BJ (cell line): Measurements from ENCODE around the gene GPR158. TPM values are rescaled to one million over a fixed set of nuclear protein-coding genes. Genes with fewer than 3 reads are reported as not detected.

Experiments used
- CTCF ChIA-PET: fragments of 350-600 bp; formaldehyde crosslinking; extraction: SDS; loops from one replicate; lab custom pipeline; 2021; ENCODE audit warnings: antibody characterized with exemption, inconsistent platforms; lab: Yijun Ruan, JAX
- POLR2A ChIA-PET: fragments of 300-600 bp; sonication (Branson Sonifier 250); formaldehyde crosslinking; extraction: SDS; loops from one replicate; lab custom pipeline; 2021; ENCODE audit warnings: antibody characterized with exemption; lab: Charles Lee
- DNase-seq: peaks from one replicate; pipeline ENCODE4 v3.0.0-alpha.2; 2011; ENCODE audit warnings: low read depth
- H3K27me3 ChIP-seq: 2 replicates; pipeline ENCODE4 v1.6.0; 2011; ENCODE audit warnings: low read length; ENCODE audit not compliant: control insufficient read depth, insufficient read depth
- H3K36me3 ChIP-seq: 2 replicates; pipeline ENCODE4 v1.5.1; 2011; ENCODE audit warnings: low read length; ENCODE audit not compliant: control insufficient read depth, insufficient read depth
- H3K4me3 ChIP-seq: 2 replicates; pipeline ENCODE4 v1.5.1; 2011; ENCODE audit warnings: low read depth, mild to moderate bottlenecking, control low read depth, low read length
- CTCF ChIP-seq: IDR thresholded peaks from 2 replicates; pipeline ENCODE4 v1.5.1; 2011; ENCODE audit warnings: low read depth, mild to moderate bottlenecking, control low read depth, inconsistent platforms, low read length, moderate library complexity; ENCODE audit not compliant: insufficient read depth
- polyA plus RNA-seq: library from polyadenylated mRNA; depleted of rRNA; stranded (reverse); fragments of >200 nt; gene quantifications from 2 replicates; pipeline ENCODE4 v1.2.3, GENCODE V29; 2011

Gene GPR158
- polyA plus RNA-seq, 1 experiment: 0.01 TPM

GRCh38 chr10:25425776-25426175, 251.0 kb downstream of the GPR158 start:
- CTCF ChIA-PET: no interaction called here
- Histone ChIP-seq H3K27me3 (no peaks in the 10 kb centered on the region), H3K36me3 (no peaks in the 10 kb centered on the region), H3K4me3 (no peak overlapping the region)
- no peak for DNase-seq
- POLR2A ChIA-PET: no interaction called here
- TF ChIP-seq CTCF: no peak

- no peak for TF ChIP-seq CTCF
- ChIA-PET POLR2A (no interaction called here), CTCF (no interaction called here)
- DNase-seq: no peak
- no peak overlapping the region for H3K4me3 ChIP-seq
- no peaks in the 10 kb centered on the region for H3K27me3 ChIP-seq
- H3K36me3 ChIP-seq: no peaks in the 10 kb centered on the region
Observed at GRCh38 chr10:25436431-25436830, 261.6 kb downstream of the GPR158 start.

- H3K36me3 ChIP-seq: no peaks in the 10 kb centered on the region
- no peaks in the 10 kb centered on the region for H3K27me3 ChIP-seq
- no peak for TF ChIP-seq CTCF
- DNase-seq: no peak
- POLR2A ChIA-PET: no interaction called here
- CTCF ChIA-PET: interaction anchor here (0.6 kb wide), 1 partner anchor 1025 kb away, joined by 3 read pairs; no protein-coding TSS in a partner anchor
- H3K4me3 ChIP-seq: no peak overlapping the region
Observed at GRCh38 chr10:25441270-25441669, 266.5 kb downstream of the GPR158 start.

GRCh38 chr10:25444266-25444665, 269.5 kb downstream of the GPR158 start:
- POLR2A ChIA-PET: no interaction called here
- no peak for DNase-seq
- TF ChIP-seq CTCF: no peak
- no peaks in the 10 kb centered on the region for H3K36me3 ChIP-seq
- H3K27me3 ChIP-seq: no peaks in the 10 kb centered on the region
- CTCF ChIA-PET: no interaction called here
- no peak overlapping the region for H3K4me3 ChIP-seq

GRCh38 chr10:25451401-25451800, 276.6 kb downstream of the GPR158 start:
- ChIA-PET CTCF (interaction anchor here (0.6 kb wide), 1 partner anchor 162 kb away, joined by 5 read pairs; no protein-coding TSS in a partner anchor), POLR2A (no interaction called here)
- Histone ChIP-seq H3K36me3 (no peaks in the 10 kb centered on the region), H3K27me3 (no peaks in the 10 kb centered on the region), H3K4me3 (no peak overlapping the region)
- DNase-seq: no peak
- no peak for TF ChIP-seq CTCF
